IPS DF 4.7 (cell line): ENCODE data around the gene ARMC12.
"Not testable (repeated sequence)": the region's sequence is repeated elsewhere in the genome, so short reads cannot be mapped to it uniquely, and the experiment has no call there.

Source experiments
- DNase-seq: peaks from one replicate; pipeline ENCODE4 v3.0.0-alpha.2; 2013; ENCODE audit warnings: low spot score; ENCODE audit errors: extremely low read depth

ARMC12 gene

GRCh38 chr6:35736982-35737412 is at the start of gene ARMC12:
ARMC12 (plus strand) TSS chr6:35737032; CDS start chr6:35737109, 77 bp downstream.
- DNase-seq: no peak

DNA sequence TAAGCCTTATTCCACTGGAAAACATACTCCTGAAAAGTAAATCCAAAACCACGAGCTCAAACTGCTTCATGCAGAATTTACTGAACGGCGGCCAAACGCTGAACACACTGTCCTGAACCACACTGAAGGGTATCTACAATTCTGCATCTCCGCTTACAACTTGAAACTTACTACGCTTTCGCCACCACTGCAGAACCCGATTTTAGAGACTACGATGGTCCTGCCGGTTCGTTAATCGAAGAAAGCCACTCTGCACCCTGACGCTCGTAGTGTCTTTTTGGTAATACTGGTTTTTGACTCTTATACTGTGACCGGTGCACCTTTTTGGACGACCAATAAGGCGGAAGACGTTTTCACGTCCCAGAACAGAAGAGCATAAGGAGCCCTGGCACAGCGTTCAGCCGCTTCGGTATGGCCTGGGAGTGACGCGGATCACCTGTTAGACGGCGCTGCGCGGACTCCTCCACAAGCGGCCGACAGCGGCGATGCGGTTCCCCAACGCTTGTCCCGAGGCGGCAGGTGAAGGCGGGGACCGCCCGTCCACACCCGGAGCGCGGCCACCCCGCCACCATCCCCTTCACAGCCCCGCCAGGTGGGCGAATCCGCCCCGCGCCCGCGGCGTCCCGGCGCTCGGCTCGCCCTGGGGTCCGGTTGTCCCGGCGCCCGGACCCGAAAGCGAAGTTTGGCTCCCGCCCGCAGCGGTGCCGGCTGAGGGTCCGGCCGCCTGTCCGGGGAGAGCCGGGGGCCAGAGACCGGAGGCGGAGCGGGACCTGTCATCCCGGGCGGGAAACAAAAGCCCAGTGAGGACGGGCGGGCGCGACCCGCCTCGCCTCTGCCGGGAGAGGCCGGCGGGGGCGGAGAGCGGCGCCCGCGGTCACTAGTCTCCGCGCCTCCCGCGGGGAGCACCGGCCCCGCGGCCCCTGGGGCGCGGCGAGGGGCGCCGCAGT is 48.9 kb upstream of the ARMC12 start:
- no peak for DNase-seq

GRCh38 chr6:35688605-35689322 is 48.1 kb upstream of the ARMC12 start, which contains the start of gene FKBP5:
FKBP5 (minus strand) TSS chr6:35688915; CDS start chr6:35642824, 46,091 bp downstream.
- peak; percentile 41 for DNase-seq

DNA sequence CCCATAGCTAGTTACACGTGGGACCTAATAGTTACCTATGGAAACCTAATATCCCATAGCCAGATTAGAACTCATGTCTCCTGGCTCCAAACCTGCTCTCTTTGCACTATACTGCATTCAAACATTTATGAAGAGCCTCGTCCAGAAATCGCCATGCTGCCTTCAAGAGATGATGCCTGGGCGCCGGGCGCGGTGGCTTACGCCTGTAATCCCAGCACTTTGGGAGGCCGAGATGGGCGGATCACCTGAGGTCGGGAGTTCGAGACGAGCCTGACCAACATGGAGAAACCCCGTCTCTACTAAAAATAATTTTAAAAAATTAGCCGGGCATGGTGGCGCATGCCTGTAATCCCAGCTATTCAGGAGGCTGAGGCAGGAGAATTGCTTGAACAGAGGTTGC is 46.8 kb upstream of the ARMC12 start:
- not testable (repeated sequence) for DNase-seq

- no peak for DNase-seq
These were observed 46.3 kb upstream of the ARMC12 start for GRCh38 chr6:35690484-35690883.

DNA sequence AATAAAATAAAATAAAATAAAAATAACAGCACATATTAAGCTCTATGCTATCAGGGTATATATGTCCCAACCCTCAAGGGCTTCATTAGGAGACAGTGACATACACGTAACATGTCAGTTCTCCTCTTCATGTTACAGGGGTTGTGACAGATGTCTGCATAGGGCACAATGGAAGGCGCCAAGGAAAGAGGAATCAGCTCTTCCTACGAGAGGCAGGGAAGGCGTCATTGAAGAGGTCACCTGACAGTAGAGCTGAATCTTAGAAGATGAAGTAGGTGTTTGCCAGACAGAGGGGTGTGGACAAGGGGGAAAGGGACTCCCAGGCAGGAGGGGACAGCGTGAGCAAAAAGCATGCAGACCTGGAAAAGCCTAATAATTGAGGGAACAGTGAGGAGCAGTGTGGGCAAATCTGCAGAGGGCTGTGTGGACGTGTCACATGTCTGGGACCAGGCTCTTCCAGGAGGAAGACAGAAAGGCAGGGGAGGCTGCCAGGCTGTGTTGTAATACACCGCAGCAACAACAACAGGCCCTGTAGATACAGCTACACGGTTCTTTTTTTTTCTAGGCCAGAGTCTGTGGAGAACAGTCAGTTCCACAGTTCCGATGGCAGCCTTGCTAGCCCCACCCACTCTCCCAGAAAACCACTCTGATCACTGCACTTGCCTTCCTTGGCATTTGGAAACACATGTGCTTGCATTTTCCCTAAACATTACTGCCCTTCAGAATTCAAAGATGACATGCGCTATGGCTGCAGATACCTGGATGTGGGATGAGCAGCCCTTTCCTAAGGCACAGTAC is 45.6 kb upstream of the ARMC12 start:
- no peak for DNase-seq

DNA sequence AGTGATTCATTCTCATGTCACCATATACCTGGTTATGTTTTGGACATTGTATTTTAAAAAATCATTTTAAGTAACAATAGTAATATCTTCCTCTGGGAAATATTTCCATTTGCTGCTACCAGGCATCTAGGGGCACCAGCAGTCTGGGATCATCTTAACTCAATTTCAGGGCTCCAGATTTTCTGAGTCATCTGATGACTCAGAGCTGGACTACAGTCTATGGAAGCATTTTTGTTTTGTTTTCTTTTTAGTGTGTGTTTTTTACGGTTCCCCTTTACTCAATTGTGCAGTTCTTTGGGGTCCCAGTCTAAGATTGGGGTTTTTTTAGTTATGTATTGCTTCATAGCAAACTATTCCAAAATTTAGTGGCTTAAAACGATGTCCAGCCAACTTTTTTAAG is 42.4 kb upstream of the ARMC12 start:
- no peak for DNase-seq

DNA sequence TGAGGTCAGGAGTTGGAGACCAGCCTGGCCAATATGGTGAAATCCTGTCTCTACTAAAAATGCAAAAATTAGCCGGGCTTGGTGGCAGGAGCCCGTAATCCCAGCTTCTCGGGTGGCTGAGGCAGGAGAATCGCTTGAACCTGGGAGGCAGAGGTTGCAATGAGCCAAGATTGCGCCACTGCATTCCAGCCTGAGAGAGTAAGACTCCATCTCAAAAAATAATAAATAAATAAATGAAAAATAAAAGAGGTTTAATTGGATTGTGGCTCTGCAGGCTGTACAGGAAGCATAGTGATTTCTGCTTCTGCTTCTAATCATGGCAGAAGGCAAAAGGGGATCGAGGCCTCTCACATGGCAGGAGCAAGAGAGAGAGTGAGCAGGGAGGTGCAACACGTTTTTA is 38.4 kb upstream of the ARMC12 start:
- DNase-seq: not testable (repeated sequence)

DNA sequence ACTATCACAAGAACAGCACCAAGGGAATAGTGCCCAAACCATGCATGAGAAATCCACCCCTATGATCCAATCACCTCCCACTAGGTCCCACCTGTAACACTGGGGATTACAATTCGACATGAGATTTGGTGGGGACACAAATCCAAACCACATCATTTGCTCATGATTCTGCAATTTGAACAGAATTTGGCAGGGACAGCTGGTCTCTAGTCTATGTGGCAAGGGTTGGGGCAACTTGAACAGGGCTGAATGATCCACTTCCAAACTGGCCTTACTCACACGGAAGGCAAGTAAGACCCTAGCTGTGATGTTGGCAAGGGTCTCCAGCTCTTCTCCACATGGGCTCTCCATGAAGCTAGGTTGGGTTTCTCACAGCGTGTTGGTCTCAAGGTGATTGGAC is 38.0 kb upstream of the ARMC12 start:
- DNase-seq: no peak

DNA sequence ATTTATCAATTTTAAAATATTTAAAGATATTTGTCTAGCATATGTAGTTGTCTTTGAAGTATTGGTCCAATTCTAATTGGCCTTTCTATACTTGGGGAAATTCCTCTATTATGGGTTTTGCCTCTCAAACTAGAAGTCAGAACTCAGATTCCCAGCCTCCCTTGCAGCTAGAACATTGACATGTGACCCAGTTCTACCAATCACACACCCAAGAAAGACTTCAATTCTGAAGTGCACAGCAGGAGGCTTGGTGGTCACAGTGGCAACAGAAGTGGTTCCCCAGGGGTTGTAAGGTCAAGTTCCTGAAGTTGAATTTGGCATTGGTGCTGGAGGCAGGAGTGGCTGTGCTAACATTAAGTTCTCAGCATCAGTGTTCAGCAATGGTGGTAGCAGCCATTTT is 33.3 kb upstream of the ARMC12 start:
- no peak for DNase-seq

GRCh38 chr6:35706468-35706867 is 30.4 kb upstream of the ARMC12 start:
- no peak for DNase-seq

DNA sequence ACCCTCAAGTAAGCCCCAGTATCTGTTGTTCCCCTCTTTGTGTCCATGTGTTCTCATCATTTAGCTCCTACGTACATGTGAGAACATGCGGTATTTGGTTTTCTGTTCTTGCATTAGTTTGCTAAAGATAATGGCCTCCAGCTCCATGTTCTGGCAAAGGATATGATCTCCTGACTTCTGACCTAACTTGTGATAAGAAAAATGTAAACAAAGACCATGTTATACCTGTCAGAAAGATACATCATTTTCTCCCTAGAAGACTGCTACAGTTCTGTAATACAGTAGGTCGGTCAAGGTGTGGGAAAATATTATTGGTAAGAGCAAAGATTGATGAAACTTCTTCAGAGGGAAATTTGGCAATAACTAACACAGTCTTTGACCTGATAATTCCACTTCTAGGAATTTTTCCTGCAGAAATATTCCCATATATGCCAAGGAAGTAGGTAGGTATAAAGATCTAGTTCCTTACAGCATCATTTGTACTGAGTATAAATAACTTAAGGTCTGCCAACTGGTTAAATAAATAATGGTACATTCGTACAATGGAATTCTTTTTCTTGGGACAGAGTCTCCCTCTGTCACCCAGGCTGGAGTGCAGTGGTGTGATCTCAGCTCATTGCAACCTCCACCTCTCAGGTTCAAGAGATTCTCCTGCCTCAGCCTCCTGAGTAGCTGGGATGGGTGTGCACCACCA is 29.0 kb upstream of the ARMC12 start:
- DNase-seq: no peak

DNA sequence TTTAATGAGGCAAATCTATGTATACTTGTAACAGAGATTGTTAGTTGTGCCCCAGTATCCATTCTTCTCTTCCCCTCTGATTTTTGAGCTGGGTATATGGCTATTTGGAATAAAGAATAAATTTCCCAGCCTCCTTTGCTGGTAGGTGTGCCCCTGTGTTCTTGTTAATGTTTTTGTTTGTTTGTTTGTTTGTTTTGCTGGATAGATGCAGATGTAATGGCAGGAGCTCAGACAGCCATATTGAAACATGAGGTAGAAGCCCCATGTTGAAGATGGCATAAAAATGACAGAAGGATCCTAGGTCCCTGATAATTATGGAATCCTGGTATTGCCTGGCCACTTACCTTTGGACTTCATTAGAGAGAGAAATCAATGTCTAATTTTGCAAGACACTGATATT is 28.2 kb upstream of the ARMC12 start:
- no peak for DNase-seq

DNA sequence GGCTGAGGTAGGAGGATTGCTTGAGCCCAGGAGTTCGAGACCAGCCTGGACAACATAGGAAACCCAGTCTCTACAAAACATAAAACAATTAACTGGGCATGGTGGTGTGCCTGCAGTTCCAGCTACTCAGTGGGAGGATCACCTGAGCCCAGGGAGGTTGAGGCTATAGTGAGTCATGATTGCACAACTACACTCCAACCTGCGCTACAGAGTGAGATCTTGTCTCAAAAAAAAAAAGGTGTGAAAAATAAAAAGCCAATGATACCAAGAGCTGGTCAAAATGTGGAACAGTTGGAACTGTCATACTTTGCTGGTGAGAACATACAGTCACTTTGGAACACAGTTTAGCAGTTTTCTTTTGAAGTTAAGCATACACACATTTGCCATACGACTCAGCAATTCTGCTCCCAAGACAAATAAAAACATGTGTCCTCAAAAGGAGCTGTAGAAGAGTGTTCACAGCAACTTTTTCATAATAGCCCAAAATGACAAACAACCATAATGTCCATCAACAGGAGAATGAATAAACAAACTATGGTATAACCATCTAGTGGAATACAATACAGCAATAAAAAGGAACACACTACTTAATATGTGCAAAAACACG is 26.5 kb upstream of the ARMC12 start:
- no peak for DNase-seq

GRCh38 chr6:35711731-35712130 is 25.1 kb upstream of the ARMC12 start:
- DNase-seq: no peak

DNA sequence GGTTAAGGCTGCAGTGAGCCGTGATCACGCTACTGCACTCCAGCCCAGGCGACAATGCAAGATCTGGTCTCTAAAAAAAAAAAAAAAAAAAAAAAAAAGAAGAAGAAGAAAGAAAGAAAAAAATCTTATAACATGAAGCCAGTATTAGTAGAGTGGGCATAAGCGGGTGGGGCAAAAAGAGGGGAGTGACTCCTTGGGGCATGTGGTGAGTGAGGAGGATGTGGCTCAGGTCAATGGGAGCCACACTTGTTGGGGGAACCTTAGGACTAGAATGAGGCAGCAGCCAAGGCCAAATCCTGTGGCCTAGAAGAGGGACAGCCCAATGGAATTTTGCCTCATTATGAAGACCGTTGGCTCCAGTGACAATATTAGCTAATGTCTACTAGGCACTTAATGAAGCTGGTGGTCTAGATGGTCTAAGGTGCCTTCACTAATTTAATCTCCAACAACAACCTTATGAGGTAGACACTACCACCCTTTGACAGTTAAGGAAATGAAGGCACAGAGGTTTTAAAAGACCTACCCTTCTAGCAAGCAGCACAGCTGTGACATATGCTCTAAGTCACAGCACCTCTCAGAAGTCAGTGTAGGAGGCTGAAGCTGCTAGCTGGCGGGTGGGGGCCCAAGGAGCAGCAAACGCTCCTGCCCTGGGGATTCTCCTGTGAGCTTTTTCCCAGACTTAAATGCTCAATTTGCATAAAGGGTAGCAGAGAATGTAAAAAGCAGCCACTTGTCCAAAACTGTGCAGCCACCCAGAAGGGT is 23.6 kb upstream of the ARMC12 start:
- DNase-seq: no peak

DNA sequence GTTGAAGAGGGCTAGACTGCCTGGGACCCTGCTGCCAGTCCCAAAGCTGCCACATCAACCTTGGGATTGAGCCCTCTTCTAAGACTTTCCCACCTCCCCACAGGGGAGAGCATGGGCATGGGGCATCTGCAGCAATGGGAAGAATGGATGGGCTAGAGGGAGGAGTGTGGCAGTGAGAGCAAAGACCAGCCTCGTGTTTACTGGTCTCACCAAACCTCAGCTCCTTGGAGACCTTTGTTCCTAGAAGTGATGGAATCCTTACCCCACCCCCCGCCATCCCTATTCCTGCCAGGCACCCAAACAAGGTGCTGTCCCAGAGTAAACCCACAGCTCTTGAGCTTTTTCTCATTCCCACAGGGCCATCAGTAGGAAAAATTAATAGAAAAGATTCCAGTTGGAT is 20.0 kb upstream of the ARMC12 start:
- no peak for DNase-seq

DNA sequence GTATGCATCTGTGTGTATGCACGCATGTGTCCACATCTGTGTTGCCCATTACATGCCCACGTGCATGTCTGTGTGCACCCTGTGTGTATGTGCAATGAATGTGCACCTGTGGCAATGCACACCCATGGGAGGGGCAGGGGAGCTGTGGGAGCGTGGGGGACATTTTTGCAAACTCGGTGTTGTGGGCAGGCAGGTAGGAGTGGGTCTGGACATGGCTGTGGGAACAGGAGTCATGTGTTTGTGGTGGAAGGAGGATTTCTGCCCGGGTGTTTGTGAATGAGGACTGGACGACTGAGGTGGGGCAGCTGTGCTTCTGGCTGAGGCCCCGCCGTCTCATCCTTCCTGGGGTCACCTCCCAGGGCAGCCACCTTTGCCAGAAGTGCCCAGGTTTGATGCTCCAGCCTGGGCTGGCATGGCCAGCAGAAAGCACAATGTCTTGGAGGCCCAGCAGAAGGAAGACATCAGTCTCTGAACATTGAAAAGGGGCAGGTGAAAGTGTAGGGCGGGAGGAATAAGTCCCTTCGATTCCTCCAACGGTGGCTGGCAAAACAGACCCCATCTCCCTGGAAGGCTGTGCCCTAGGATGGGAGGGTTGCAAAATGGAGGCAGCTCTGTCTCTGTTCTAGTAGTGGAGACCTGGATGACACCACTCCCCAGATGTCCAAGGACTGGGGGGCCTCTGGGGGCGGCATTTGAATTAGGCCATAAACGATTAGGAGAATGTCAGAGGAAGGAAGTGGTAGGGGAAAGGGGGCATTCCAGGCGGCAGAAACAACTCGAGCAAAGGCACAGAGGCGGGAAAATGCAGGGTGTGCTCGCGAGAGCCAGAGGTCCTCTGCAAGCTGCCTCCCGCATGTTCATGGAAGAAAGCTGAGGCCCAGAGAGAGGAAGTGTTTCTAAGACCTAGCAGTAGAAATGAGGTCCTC is 19.1 kb upstream of the ARMC12 start:
- no peak for DNase-seq

DNA sequence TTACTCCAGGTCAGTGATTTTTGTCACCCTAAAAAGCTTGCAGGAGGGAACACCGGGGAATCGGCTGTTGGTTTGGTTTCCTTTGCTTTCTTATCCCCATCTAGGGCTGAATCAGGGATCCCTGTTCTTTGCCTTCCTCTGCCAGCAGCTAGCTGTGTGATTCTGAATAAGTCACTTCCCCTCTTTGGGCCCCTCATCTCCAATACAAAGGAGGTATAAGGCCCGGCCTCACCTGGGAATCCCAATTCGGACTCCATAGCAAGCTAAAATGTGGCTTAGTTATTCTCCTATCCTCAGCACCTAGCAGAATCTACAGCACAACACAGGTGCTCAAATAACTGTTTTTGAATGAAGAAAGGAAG is 18.5 kb upstream of the ARMC12 start:
- no peak for DNase-seq
